Activated CD4-positive, alpha-beta T cell treated with anti-CD3 and anti-CD28 coated beads, Interleukin-2, amount 50 U/mL, for 4 hours (primary cell): Measurements from ENCODE around the gene SPATC1L.

Experiments
- DNase-seq, 2 experiments: peaks; one replicate each; pipeline ENCODE4 v3.0.0-alpha.2; 2020

The SPATC1L gene

GRCh38 chr21:46129846-46130651 is 54.2 kb downstream of the SPATC1L start:
- DNase-seq: no peak

- DNase-seq: no peak
Observed at GRCh38 chr21:46128933-46129571, 55.2 kb downstream of the SPATC1L start.

- DNase-seq: no peak
Observed at GRCh38 chr21:46128106-46128932, 55.9 kb downstream of the SPATC1L start.

- DNase-seq: no peak
Observed at GRCh38 chr21:46127239-46128105, 56.8 kb downstream of the SPATC1L start.

GRCh38 chr21:46126309-46127238 is 57.7 kb downstream of the SPATC1L start:
- DNase-seq: no peak

GRCh38 chr21:46125846-46126301 is 58.4 kb downstream of the SPATC1L start:
- no peak for DNase-seq

GRCh38 chr21:46124926-46125845 is 59.1 kb downstream of the SPATC1L start:
- no peak for DNase-seq

- no peak for DNase-seq
Observed at GRCh38 chr21:46124083-46124925, 60.0 kb downstream of the SPATC1L start.

GRCh38 chr21:46122758-46123683 is 61.2 kb downstream of the SPATC1L start:
- DNase-seq: no peak

GRCh38 chr21:46122237-46122671 is 62.0 kb downstream of the SPATC1L start:
- DNase-seq: no peak

GRCh38 chr21:46121286-46122221 is 62.7 kb downstream of the SPATC1L start:
- no peak for DNase-seq

GRCh38 chr21:46120301-46121285 is 63.7 kb downstream of the SPATC1L start:
- no peak for DNase-seq

GRCh38 chr21:46119637-46120271 is 64.5 kb downstream of the SPATC1L start:
- DNase-seq: no peak

GRCh38 chr21:46119144-46119636 is 65.1 kb downstream of the SPATC1L start:
- DNase-seq: no peak
